Right lobe of liver (tissue), 6 donors: ENCODE results near the gene SPRY4. TPM values are rescaled to one million over a fixed set of nuclear protein-coding genes. Genes with fewer than 3 reads are reported as not detected.
A peak's percentile ranks its signal among the peaks of the same experiment; 100 is the strongest.
"Not testable (repeated sequence)": the region's sequence is repeated elsewhere in the genome, so short reads cannot be mapped to it uniquely, and the experiment has no call there.

Experiments used
- ATAC-seq, 4 donors: fragments of 200-7000 bp; cut with Tn5 transposase; one replicate each; pipeline ENCODE4 v1.9.1; 2020; ENCODE audit warnings: mild to moderate bottlenecking in 4 of 4, moderate library complexity in 4 of 4
- DNase-seq, 3 donors: peaks; one replicate each; pipeline ENCODE4 v3.0.0-alpha.2; 2020
- H3K27ac ChIP-seq, 3 donors: fragments of 200-600 bp; one replicate each; pipeline ENCODE4 v1.8.0; 2022
- H3K27me3 ChIP-seq, 2 donors: fragments of 200-600 bp; one replicate each; pipeline ENCODE4 v1.8.0; 2022
- H3K36me3 ChIP-seq, 4 donors: fragments of 200-600 bp; sonication (generic) in 1 of 4; one replicate each; pipeline versions ENCODE4 v1.5.1 to v1.8.0; 2017 to 2022; ENCODE audit warnings: control low read depth in 1 of 4
- H3K4me1 ChIP-seq, 4 donors: fragments of 200-600 bp; sonication (generic) in 1 of 4; one replicate each; pipeline versions ENCODE4 v1.5.1 to v1.8.0; 2017 to 2022; ENCODE audit warnings: control low read depth in 1 of 4
- H3K4me3 ChIP-seq, 3 donors: fragments of 200-600 bp; one replicate each; pipeline ENCODE4 v1.8.0; 2022
- H3K9me3 ChIP-seq, 4 donors: fragments of 200-600 bp; sonication (generic) in 1 of 4; one replicate each; pipeline versions ENCODE4 v1.5.1 to v1.8.0; 2017 to 2022; ENCODE audit warnings: control low read depth in 1 of 4
- POLR2A ChIP-seq: fragments of 450-650 bp; IDR thresholded peaks from one replicate; pipeline ENCODE4 v1.6.1; 2017; ENCODE audit warnings: antibody characterized with exemption, mild to moderate bottlenecking
- whole genome bisulfite sequencing: methylation state at CpG from one replicate; pipeline ENCODE4 v1.1.6; 2018; ENCODE audit warnings: low coverage, low lambda C conversion rate; ENCODE audit not compliant: insufficient coverage; ENCODE audit errors: missing lambda C conversion rate; 5-methylcytosine and 5-hydroxymethylcytosine counted together
- intact Hi-C, 2 donors: fragments of 100-400 bp; cut with DNase I; formaldehyde crosslinking; loops; one replicate each; pipeline versions ENCODE4 v1.11.2 to v1.14.1; 2022
- total RNA-seq, 6 experiments: library from RNA; depleted of rRNA in 2 of 6; stranded (reverse); fragments of >200 nt in 2 of 6; fragmentation: NEBNext Ultra II Directional in 3 of 6; extraction: Animal tissue kit (Norgen Biotek cat#: 25700) in 3 of 6; gene quantifications; one replicate each; pipeline versions ENCODE4 v1.1.0 to v1.2.4, GENCODE V29; 2016 to 2023
- TF ChIP-seq, protein P1 (sequence below), 4 donors: fragments of 200-600 bp in 3 of 4; fragments of 450-650 bp in 1 of 4; IDR thresholded peaks; one replicate each; pipeline versions ENCODE4 v1.5.1 to v1.8.0; 2016 to 2022; ENCODE audit warnings: antibody characterized with exemption in 4 of 4, mild to moderate bottlenecking in 2 of 4
- donor health status: DM: no; HTN: yes; CAD: no.
- donor health status: DM: no; HTN: no; CAD: no.
- donor health status: DM: no; HTN: no; CAD: no.
- donor health status: DM: no; HTN: yes; CAD: no.
- donor health status: DM: no; HTN: yes; CAD: no.

The SPRY4 gene
- total RNA-seq, 6 experiments from 2014 or later = 3.9 to 11.6 (median 7.3) TPM

DNA sequence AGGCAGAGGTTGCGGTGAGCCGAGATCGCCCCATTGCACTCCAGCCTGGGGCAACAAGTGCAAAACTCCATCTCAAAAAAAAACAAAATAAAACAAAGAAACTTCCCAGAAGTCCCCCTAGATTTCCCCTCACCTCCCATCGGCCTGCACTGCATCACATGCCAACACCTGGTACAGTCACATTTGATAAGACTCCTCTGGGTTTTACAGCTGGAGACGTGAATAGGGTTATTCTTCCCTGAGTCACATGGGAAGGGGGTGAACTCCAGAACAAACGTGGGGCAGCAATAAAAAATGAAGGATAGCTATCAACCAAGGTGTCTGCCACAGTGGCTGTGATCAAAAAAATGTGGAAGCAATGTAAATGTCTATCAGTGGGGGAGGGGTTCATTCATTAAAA lies 26.0 kb downstream of the SPRY4 start:
- Histone ChIP-seq H3K4me3 (no peak overlapping the region), H3K27me3 (no peaks in the 10 kb centered on the region), H3K4me1 (no peaks in the 10 kb centered on the region), H3K9me3 (no peaks in the 10 kb centered on the region), H3K27ac (no peak overlapping the region), H3K36me3 (no peaks in the 10 kb centered on the region)
- no peak for DNase-seq
- intact Hi-C loops = no loop called here
- WGBS = 52% methylated on average over 3 of the region's 6 CpGs
- no peak for ATAC-seq
- no peak for TF ChIP-seq POLR2A
- TF ChIP-seq, protein P1, sequence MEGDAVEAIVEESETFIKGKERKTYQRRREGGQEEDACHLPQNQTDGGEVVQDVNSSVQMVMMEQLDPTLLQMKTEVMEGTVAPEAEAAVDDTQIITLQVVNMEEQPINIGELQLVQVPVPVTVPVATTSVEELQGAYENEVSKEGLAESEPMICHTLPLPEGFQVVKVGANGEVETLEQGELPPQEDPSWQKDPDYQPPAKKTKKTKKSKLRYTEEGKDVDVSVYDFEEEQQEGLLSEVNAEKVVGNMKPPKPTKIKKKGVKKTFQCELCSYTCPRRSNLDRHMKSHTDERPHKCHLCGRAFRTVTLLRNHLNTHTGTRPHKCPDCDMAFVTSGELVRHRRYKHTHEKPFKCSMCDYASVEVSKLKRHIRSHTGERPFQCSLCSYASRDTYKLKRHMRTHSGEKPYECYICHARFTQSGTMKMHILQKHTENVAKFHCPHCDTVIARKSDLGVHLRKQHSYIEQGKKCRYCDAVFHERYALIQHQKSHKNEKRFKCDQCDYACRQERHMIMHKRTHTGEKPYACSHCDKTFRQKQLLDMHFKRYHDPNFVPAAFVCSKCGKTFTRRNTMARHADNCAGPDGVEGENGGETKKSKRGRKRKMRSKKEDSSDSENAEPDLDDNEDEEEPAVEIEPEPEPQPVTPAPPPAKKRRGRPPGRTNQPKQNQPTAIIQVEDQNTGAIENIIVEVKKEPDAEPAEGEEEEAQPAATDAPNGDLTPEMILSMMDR (IDR thresholded peaks at IDR 0.05) = no peak

DNA sequence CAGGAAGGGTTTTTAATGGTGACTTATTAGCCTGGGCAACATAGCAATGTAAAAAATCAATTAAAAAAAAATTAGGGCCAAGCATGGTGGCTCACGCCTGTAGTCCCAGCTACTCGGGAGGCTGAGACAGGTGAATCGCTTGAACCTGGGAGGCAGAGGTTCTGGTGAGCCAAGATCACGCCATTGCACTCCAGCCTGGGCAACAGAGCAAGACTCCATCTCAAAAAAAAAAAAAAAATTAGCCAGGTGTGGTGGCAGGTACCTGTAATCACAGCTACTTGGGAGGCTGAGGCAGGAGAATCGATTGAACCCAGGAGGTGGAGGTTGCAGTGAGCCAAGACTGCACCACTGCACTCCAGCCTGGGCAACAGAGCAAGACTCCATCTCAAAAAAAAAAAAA lies 27.0 kb downstream of the SPRY4 start:
- H3K4me3 ChIP-seq, ATAC-seq, DNase-seq, H3K27me3 ChIP-seq, intact Hi-C loops, H3K36me3 ChIP-seq, H3K9me3 ChIP-seq, H3K4me1 ChIP-seq: not testable (repeated sequence)
- H3K27ac ChIP-seq = peak overlapping the region in 1 of 3 donors; percentile 29
- 98% methylated on average over 4 of the region's 5 CpGs for WGBS

DNA sequence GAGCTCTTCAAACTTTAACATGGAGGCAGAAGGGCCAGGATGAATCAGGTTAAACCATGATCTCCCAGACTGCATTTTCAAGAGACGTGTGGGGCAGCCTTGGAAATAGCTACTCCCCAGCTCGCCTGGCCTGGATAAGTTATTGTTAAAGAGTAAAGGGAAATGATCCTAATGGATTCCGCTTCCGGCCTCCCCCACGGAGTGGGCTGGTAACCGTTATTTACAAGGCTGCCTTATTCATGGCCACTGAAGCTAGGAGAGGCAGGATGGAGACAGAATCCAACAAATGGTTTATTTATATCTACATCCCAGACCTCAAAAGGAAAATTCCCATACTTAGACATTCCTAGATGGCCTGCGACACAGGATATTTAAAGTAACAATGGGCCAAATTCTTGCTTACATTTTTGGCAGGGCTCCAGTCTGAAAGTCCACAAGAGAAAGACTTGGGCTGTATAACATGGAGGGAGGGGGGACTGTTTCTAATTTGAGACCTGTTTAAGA lies 27.9 kb downstream of the SPRY4 start:
- DNase-seq = peak in 1 of 3 donors; percentile 39
- intact Hi-C loops = no loop called here

DNA sequence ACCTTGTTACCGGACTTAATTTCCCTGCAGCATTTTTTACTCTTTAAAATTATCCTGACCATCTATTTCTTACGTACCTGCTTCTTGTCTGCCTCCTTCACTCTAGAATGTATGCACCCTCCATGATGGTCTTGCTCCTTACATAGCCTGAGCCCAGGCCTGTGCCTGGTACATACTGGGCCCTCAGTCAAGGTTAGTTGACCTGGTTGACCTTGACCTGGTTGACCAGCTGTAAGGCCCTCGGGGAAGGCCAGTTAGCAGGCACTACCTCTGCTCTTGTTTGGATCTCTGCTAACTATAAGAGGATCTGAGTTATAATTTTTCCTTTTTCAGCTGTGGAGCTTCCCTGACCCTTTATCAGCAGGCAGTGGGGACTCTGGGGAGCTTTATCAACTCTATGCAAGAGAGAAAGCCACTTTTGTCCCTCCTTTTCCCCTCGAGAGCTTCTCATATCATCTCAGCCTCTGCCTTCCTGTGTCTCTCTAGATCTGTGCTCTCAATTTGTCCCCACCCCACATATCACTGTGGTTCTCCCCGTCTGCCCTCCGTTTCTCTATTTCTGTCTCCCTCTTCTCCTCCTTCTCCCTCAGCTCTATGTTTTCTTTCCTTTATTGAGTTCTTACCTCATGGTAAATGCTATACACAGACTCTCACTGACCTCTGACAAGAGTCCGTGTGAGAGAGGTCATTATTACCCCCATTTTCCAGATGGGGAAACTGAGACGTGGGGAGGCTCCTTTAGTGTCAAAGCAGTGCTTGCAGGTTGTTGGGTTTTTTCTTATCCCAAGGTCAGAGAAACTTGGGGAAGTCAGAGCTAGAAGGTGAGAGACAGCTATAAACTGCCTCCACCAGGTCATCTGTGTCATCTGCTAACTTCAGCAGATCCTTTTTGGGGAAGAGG lies 28.6 kb downstream of the SPRY4 start:
- Histone ChIP-seq H3K27ac (peak overlapping the region; percentile 9 to 55 (median 26)), H3K4me1 (no peaks in the 10 kb centered on the region), H3K27me3 (no peaks in the 10 kb centered on the region), H3K36me3 (no peaks in the 10 kb centered on the region), H3K9me3 (no peaks in the 10 kb centered on the region), H3K4me3 (no peak overlapping the region)
- intact Hi-C loops = no loop called here
- ATAC-seq (no peak), DNase-seq (no peak)
- no peak for TF ChIP-seq POLR2A
- TF ChIP-seq, protein P1 (IDR thresholded peaks at IDR 0.05) = no peak
- 70% methylated on average over 7 of the region's 8 CpGs for WGBS

More for the DNA sequence above, 27.9 kb downstream of the SPRY4 start:
- Histone ChIP-seq H3K27me3 (no peaks in the 10 kb centered on the region), H3K27ac (peak overlapping the region; percentile 26 to 55 (median 29)), H3K4me3 (no peak overlapping the region), H3K4me1 (no peaks in the 10 kb centered on the region), H3K36me3 (no peaks in the 10 kb centered on the region), H3K9me3 (no peaks in the 10 kb centered on the region)
- peak; percentile 63 to 72 (median 65) for ATAC-seq
- TF ChIP-seq, protein P1 (IDR thresholded peaks at IDR 0.05) = no peak
- TF ChIP-seq POLR2A = no peak
- 39% methylated on average over 6 of the region's 7 CpGs for WGBS
